HTERT RPE-1 (cell line): ENCODE measurements around the gene ERICH6B.
"Not testable (repeated sequence)": the region's sequence is repeated elsewhere in the genome, so short reads cannot be mapped to it uniquely, and the experiment has no call there.

Experiments used
- in situ Hi-C: fragments of 300-500 bp; cut with MboI; formaldehyde crosslinking; loops from 4 replicates; pipeline ENCODE4 v1.14.3; 2020; ENCODE audit warnings: low sequenced_read_pairs

Gene ERICH6B

DNA sequence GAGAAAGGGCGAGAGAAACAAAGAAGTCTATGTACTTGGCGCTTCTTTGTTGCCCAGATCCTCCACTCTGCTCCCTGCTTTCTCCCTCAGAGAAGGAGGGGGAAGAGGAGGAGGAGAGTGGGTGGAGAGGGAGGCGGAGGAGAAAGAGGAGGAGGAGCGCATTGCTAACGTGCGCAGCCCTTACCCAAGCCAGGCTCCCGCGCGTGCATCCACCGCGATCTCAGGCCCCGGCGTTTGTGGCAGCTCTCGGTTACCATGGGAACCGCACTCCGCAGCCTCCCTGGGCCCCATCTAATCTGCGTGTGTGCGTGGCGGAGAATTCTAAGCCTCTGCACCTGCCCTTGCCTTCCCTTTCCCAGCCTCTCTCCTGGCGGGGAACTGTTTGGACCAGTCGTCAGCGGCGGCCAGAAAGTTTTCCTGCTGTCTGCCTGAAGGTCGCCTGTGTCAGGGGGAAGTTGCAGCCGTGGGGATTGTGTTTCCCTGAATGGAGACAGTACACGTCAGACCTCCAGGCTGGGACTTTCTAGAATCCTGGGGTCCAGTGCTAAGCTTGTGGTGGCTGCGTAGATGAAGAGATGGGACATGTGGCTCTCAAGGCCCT lies at the start of gene ERICH6B:
ERICH6B (minus strand) TSS at position 239 of the 601 bp plus-strand sequence. CDS start 18,734 bp downstream, outside the sequence.
- in situ Hi-C loops = no loop called here

DNA sequence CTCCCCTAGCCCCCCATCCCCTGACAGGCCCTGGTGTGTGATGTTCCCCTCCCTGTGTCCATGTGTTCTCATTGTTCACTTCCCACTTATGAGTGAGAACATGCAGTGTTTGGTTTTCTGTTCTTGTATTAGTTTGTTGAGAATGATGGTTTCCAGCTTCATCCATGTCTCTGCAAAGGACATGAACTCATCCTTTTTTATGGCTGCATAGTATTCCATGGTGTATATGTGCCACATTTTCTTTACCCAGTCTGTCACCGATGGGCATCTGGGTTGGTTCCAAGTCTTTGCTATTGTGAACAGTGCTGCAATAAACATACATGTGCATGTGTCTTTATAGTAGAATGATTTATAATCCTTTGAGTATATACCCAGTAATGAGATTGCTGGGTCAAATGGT lies 47.4 kb upstream of the ERICH6B start:
- in situ Hi-C loops = not testable (repeated sequence)

DNA sequence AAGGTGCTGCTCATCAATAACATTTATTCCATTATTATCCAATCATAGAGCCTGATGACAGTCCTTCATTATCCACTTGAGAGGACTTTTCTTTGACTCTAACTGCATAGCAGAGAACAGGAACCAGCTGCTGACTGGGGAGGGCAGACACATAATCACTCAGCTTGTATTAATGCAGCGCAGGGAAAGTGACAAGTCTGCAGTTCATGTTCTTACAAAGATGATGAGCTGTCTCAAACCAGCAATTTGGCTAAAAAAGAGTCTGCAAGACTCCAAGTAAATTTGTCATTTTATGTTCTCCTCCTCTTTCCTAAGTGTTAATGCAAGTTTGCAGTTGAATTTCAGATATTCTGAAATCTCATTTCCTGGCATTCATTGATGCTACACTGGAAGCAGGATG lies 46.6 kb upstream of the ERICH6B start:
- in situ Hi-C loops = no loop called here

DNA sequence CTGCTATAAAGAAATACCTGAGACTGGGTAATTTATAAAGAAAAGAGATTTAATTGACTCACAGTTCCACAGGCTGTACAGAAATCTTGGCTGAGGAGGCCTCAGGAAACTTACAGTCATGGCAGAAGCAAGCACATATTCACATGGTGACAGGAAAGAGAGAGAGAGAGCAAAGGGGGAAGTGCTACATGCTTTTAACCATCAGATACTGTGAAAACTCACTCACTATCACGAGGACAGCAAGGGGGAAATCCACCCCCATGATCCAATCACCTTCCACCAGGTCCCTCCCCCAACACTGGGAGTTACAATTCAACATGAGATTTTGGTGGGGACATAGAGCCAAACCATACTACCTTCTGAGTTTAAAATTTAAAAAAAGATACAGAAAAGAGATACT lies 44.9 kb upstream of the ERICH6B start:
- in situ Hi-C loops = not testable (repeated sequence)

DNA sequence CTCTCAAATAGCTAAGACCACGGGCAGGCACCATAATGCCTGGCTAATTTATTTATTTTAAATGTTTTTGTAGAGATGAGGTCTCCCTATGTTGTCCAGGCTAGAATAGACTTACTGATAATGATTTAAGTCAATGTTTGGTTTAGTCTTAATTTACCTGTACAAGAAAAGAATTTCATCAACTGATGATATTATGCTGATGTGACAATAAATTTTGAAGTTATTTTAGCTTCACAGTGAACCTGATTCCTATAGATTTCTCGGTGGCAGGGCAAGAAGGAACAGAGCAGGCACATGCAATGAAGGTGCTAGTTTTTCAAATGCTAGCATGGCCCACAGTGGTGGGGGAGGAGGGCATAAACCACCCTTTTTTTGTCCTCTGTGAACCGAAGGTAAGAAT lies 44.0 kb upstream of the ERICH6B start:
- in situ Hi-C loops = no loop called here

DNA sequence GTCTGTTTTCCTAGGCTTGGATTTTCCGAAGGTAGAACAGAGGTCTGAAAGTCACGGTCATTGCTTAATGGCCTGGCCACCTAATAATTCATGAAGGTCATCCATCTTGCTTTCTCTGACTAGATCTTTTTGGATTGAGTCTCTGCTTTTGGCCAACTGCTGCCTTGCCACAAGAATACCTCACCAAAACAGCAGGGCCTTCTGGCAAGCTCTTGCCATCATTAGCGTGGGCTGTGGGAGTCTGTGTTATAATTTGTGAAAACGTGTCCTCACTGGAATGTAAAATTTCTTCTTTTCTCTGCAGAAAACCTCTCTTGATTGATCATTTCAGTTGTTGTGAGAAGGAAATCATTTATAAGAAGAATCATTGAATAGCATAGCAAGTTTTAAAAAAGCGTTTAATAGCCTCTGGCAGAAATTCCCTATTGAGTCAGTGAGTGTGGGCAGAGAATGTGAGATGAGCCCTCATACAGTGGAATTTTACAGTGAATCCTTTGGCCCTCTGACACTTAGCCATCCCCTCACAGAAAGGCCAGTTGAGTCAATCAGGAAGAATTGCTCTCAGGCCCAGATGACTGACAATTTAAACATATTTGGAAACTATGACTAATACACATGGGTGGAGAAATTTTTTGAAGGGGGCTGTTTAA lies 43.2 kb upstream of the ERICH6B start:
- in situ Hi-C loops = no loop called here

DNA sequence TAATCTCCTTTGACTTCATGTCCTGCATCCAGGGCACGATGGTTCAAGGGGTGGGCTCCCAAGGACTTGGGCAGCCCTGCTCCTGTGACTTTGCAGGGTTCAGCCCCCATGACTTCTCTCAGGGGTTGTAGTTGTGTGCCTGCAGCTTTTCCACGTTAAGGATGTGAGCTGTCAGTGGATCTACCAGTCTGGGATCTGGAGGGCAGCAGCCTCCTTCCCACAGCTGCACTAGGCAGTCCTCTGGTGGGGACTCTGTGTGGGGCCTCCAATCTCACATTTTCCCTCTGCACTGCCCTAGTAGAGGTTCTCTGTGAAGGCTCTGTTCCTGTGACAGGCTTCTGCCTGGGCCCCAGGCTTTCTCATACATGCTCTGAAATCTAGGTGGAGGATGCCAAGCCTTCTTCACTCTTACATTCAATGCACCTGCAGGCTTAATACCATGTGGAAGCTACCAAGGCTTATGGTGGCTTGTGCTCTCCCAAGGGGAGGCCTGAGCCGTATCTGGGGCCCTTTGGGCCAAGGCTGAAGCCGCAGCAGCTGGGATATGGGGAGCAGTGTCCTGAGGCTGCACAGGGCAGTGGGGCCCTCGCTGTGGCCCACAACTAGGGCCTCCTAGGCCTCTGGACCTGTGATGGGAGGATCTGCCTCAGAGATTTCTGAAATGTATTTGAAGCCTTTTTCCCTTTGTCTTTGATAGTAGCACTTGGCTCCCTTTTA lies 39.3 kb upstream of the ERICH6B start:
- in situ Hi-C loops = no loop called here

DNA sequence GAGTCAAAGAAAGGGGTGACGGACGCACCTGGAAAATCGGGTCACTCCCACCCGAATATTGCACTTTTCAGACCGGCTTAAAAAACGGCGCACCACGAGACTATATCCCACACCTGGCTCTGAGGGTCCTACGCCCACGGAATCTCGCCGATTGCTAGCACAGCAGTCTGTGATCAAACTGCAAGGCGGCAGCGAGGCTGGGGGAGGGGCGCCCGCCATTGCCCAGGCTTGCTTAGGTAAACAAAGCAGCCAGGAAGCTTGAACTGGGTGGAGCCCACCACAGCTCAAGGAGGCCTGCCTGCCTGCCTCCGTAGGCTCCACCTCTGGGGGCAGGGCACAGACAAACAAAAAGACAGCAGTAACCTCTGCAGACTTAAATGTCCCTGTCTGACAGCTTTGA lies 29.7 kb upstream of the ERICH6B start:
- in situ Hi-C loops = not testable (repeated sequence)

DNA sequence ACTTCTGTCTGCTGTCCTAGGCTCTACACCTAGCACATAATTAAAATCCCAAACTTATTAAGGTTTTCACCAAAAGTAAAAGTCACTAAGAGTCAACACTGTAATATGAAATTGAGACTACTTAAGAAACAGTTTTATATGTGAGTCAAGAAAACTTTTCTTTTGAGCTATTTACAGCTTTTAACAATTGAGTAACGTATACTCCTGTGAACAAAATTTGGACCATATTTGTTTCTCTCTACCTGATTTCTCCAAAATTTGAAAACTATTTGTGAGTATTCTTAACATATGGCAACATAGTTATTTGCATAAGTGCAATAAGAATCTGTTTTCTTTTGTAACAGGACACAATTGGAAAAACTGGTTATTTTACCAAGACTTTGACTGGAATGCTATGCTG lies 26.6 kb upstream of the ERICH6B start:
- in situ Hi-C loops = not testable (repeated sequence)

DNA sequence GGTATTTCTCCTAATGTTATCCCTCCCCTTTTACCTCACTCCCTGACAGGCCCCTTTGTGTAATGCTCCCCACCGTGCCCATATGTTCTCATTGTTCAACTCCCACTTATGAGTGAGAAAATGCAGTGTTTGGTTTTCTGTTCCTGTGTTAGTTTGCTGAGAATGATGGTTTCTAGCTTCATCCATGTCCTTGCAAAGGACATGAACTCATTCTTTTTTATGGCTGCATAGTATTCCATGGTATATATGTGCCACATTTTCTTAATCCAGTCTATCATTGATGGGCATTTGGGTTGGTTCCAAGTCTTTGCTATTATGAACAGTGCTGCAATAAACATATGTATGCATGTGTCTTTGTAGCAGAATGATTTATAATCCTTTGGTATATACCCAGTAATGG lies 19.8 kb upstream of the ERICH6B start:
- in situ Hi-C loops = not testable (repeated sequence)

DNA sequence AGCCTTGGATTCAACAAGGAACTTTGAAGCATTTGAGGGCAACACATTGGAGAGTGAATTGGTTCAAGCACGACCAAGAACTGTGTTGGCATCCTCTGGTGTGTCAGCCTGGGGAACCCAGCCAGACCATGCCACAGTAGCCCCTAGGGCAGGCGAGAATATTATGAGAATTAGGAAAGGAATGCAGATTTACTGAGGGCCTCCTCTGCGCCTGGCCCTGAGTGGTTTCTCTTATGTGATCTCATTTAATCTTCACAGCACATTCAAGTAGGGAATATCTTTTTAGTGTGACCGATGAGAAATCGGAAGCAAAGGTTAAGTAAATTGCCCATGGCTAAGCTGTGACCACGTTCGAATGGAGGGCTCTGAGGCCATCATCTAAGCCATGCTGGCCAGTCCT lies 15.3 kb upstream of the ERICH6B start:
- in situ Hi-C loops = no loop called here

DNA sequence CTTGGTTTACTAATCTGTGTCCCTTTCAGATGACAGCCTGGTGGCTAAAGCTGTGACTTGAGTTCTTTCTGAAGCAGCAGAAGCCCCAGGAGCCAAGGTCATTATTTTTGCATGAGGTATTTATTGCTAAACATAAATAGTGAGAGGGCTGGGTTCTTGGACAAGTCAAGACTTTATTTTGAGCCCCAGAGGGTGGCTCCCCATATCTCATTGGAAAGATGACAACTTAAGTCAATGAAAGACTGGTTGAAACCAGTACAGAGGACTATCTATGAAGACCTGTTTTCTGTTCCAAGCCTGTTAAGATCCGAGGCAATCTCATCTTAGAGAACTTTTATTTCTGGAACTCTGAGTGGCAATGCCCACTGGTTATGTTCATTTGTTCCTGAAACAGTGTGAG lies 14.4 kb upstream of the ERICH6B start:
- in situ Hi-C loops = no loop called here

DNA sequence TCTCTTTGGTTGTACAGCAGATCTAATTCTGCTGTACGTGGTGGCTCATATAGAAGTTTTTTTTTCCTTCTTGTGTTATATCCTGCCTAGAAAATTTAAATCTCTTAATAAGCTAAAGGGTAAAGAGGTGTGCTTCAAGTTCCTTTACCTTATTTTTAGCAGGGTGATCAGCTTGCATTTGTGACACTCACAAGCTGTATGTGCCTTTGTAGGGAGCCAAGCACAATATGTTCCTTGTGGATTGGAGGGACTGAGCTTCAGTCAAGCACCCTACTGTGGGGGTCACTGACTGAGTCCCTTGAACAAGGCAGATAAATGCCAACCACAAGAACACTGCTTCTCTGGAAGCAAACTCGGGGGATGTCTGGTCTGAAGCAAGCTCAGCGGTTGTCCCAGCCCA lies 12.6 kb upstream of the ERICH6B start:
- in situ Hi-C loops = no loop called here

DNA sequence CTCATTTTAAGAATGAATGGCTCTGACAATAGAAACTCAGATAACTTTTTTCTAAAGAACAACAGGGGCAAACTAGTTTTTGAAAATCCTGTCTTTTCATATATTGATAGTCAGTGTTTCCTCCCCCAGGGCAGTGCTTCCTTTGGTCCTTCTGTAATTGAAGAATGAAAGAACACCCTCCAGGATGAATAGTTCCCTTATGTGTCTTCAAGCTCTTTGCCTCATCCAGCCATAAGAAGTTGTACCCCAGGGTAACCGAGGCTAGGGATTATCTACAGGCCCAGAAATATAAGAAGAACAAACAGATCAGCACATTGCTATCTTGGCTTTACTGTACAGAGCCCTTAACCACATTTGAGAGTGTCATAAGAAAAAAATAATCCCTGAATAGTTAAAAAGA lies 12.1 kb upstream of the ERICH6B start:
- in situ Hi-C loops = no loop called here

DNA sequence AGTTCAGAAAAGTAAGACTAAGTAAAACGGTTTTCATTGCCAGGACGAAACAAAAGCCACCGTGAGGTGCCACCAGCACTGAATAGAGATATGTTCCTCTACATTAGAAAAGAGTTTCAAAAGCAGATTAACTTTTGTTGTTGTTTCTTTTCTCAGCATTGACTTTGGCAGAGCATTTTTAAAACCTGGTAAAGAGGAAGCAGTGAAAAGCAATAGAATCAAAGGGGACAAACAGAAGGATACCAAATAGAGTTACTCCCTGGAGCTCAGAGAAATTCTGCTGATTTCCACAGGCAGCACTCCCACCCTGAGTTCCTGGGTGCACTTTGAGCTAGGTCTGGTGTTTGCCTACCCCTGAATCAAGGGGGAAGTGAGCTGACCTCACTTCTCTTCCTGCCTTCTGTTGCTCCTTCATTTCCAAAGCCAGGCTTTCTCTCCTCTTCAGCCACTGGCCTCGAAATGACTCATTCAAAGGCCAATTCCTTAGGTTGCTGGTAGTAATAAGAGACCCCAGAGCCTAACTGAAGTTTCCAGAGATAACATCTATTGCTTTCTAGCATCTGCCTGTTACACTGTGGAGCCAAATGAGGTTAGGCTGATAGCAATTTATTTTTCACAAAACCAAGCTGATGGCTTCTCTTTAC lies 11.3 kb upstream of the ERICH6B start:
- in situ Hi-C loops = no loop called here

DNA sequence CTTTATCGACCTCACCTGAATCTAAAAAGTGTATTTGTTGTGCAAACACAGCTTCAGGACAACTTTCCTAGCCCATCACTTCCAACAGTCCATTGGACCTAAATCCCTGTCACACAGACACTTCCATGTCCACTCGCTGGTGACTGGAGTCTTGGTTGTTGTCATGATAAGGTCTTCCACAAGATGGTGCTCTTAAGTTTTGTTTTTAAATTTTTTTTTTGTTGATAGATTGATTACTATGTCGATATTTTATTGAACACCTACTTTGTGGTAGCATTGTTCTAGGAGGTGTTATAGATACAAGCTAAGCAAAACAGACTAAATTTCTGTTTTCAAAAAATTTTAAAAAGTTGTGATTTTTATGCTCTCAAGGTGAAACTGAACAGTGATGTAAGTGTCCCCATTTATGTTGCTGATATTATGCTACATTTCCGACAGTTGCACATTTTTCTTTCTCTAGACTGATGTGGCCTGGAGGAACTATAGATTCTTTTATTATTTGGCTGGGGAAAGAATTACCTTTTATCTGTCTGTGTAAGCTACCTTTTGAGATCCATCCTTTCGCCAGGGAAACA lies 8.1 kb upstream of the ERICH6B start:
- in situ Hi-C loops = no loop called here

DNA sequence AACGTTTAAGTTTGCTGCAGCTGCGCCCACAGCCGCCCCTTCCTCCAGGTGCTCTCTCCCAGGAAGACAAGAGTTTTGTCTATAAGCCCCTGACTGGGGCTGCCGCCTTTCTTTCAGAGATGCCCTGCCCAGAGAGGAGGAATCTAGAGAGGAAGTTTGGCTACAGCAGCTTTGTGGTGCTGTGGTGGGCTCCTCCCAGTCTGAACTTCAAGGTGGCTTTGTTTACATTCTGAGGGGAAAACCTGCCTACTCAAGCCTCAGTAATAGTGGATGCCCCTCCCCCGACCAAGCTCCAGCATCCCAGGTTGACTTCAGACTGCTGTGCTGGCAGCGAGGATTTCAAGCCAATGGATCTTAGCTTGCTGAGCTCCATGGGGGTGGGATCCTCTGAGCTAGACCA lies 6.4 kb upstream of the ERICH6B start:
- in situ Hi-C loops = no loop called here

DNA sequence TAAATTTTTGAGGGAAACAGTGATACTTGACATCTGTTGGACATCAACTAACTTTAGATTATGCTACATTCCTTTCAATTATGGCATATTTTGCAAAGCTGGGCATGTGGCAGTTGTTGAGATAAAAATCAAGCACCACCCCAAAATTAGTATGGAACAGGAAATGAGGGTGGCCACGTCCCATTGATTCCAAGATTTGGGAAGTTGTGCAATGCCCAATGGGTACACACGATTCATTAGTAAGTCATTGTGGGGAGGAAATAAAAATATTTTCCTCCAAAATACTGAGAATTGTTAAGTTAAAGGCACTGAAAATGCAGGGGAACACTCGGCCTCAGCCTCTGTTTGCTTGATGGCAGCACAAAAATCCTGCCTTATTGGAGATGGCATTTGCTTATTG lies 7.6 kb downstream of the ERICH6B start:
- in situ Hi-C loops = no loop called here

DNA sequence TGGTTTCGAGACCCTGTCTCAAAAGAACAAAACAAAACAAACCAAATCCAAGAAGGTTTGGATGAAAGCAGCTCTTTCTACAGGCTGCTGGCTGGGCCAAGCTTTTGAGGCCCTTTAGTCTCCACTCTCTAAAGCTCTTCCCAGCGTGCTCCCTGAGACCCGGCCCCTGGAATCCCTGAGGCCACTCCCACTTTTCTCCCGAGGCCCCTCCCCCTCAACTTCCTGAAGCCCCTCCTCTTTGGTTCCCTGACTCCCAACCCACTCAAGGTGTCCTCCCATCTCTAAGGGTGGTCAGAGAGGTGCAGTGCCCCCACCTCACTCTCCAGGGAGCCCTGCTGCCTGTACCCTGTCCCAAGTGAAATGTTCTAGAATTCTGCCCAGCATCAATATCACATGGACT lies 10.6 kb downstream of the ERICH6B start:
- in situ Hi-C loops = no loop called here

DNA sequence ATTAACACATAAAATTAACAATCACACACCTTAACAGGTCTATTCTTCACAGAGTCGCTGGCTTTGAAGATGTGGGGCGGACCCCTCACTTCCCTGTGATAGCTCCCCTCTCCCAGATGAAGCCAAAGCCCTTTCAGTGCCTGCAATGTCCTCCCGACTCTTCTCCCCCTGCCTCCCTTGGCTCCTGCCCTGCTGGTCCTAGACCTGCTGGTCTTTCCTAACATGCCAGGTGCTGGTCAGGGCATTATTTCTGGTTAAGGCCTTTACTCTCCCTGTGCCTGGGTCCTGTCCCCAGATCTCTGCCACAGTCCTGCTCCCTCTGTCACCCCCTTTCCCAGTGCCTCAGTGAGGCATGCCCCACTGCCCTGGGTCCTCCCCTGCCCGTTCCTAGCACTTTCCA lies 12.2 kb downstream of the ERICH6B start:
- in situ Hi-C loops = no loop called here
